RWPE1 (cell line): ENCODE results near the gene RELL1.

Experiments
- CTCF ChIA-PET: fragments of 350-600 bp; sonication (Branson Sonifier 250); formaldehyde crosslinking; extraction: SDS; loops from one replicate; lab custom pipeline; 2021; lab: Yijun Ruan, JAX
- POLR2A ChIA-PET: fragments of 400-600 bp; formaldehyde crosslinking; extraction: SDS; loops from one replicate; lab custom pipeline; 2020; ENCODE audit warnings: antibody characterized with exemption; ENCODE audit not compliant: low non-redundant PET; lab: Yijun Ruan, JAX
- DNase-seq: peaks from one replicate; pipeline ENCODE4 v3.0.0; 2012; ENCODE audit warnings: low spot score
- H3K27ac ChIP-seq: fragments of 450-650 bp; 2 replicates; pipeline ENCODE4 v1.5.1; 2017
- CTCF ChIP-seq: fragments of 450-650 bp; conservative IDR thresholded peaks from 2 replicates; pipeline ENCODE4 v1.5.1; 2017; ENCODE audit warnings: low read depth, mild to moderate bottlenecking

The RELL1 gene

GRCh38 chr4:37635155-37635554 is 51.0 kb downstream of the RELL1 start:
- ChIA-PET POLR2A (no interaction called here), CTCF (no interaction called here)
- DNase-seq = no peak
- no peak for TF ChIP-seq CTCF
- no peak overlapping the region for H3K27ac ChIP-seq

GRCh38 chr4:37634180-37634579 is 52.0 kb downstream of the RELL1 start:
- ChIA-PET POLR2A (no interaction called here), CTCF (no interaction called here)
- H3K27ac ChIP-seq = no peak overlapping the region
- no peak for TF ChIP-seq CTCF
- no peak for DNase-seq

GRCh38 chr4:37632836-37633235 is 53.3 kb downstream of the RELL1 start:
- no peak for DNase-seq
- TF ChIP-seq CTCF = no peak
- no peak overlapping the region for H3K27ac ChIP-seq
- ChIA-PET POLR2A (no interaction called here), CTCF (no interaction called here)

GRCh38 chr4:37631551-37631950 is 54.6 kb downstream of the RELL1 start:
- POLR2A ChIA-PET = no interaction called here
- TF ChIP-seq CTCF = no peak
- CTCF ChIA-PET = interaction anchor here (0.5 to 0.6 kb wide), 3 partner anchors 33 to 188 kb away, joined by 3 read pairs; no protein-coding TSS in a partner anchor
- H3K27ac ChIP-seq = no peak overlapping the region
- no peak for DNase-seq

GRCh38 chr4:37629713-37630112 is 56.5 kb downstream of the RELL1 start:
- peak overlapping the region; percentile 28; the same call in 1 of the 2 replicates for H3K27ac ChIP-seq
- TF ChIP-seq CTCF = no peak
- no peak for DNase-seq
- ChIA-PET CTCF (no interaction called here), POLR2A (no interaction called here)

- no peak overlapping the region for H3K27ac ChIP-seq
- DNase-seq = peak; percentile 64
- CTCF ChIA-PET = no interaction called here
- POLR2A ChIA-PET = no interaction called here
- no peak for TF ChIP-seq CTCF
Observed at GRCh38 chr4:37628977-37629609, 57.1 kb downstream of the RELL1 start.
